ENCODE results near the gene PRSS22.

The PRSS22 gene

GRCh38 chr16:2819179-2819938 lies 38.6 kb downstream of the PRSS22 start:
- Mint-ChIP-seq H3K27ac (no peak overlapping the region), H3K4me3 (no peak overlapping the region), H3K27me3 (ENCODE audit: low read depth) (peaks cover 4% of the 10 kb centered on the region), H3K36me3 (ENCODE audit: low read depth) (no peaks in the 10 kb centered on the region), H3K9me3 (no peaks in the 10 kb centered on the region), H3K4me1 (no peaks in the 10 kb centered on the region)
- TF ChIP-seq CTCF (IDR thresholded peaks at IDR 0.05; ENCODE audit: unreplicated experiment in 3 of 3) = no peak

DNA sequence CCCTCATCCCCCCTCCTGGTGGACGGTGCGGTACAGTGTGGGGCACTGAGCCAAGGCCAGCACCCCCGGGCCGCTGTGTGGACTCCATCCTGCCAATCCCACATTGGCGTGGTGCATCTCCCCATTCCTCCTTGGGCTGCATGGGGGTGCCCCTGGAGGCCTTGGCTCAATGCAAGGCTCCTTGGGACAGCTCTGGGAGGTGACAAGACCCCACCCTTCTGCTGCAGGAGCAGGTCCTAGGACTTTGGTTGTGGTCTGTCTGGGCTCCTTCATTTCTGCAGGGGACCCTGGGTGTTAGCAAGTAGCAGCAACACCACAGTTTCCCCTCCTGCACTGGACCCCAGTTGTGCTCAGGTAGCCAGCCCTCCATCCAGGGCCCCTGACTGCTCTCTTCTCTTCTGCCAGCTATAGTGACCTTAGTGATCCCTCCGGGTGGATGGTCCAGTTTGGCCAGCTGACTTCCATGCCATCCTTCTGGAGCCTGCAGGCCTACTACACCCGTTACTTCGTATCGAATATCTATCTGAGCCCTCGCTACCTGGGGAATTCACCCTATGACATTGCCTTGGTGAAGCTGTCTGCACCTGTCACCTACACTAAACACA lies 39.6 kb downstream of the PRSS22 start:
- H3K27me3 Mint-ChIP-seq (ENCODE audit: low read depth) = peaks cover 4% of the 10 kb centered on the region

GRCh38 chr16:2817340-2818271 lies 40.4 kb downstream of the PRSS22 start:
- Mint-ChIP-seq H3K27me3 (ENCODE audit: low read depth) (peaks cover 4% of the 10 kb centered on the region), H3K4me1 (no peaks in the 10 kb centered on the region), H3K27ac (no peak overlapping the region), H3K9me3 (no peaks in the 10 kb centered on the region), H3K36me3 (ENCODE audit: low read depth) (no peaks in the 10 kb centered on the region), H3K4me3 (no peak overlapping the region)
- no peak for TF ChIP-seq CTCF (IDR thresholded peaks at IDR 0.05; ENCODE audit: unreplicated experiment in 3 of 3)

More for the DNA sequence above, 39.6 kb downstream of the PRSS22 start:
- TF ChIP-seq CTCF (IDR thresholded peaks at IDR 0.05; ENCODE audit: unreplicated experiment in 3 of 3) = no peak
- Mint-ChIP-seq H3K36me3 (ENCODE audit: low read depth) (no peaks in the 10 kb centered on the region), H3K4me1 (no peaks in the 10 kb centered on the region), H3K9me3 (no peaks in the 10 kb centered on the region), H3K4me3 (no peak overlapping the region), H3K27ac (no peak overlapping the region)

DNA sequence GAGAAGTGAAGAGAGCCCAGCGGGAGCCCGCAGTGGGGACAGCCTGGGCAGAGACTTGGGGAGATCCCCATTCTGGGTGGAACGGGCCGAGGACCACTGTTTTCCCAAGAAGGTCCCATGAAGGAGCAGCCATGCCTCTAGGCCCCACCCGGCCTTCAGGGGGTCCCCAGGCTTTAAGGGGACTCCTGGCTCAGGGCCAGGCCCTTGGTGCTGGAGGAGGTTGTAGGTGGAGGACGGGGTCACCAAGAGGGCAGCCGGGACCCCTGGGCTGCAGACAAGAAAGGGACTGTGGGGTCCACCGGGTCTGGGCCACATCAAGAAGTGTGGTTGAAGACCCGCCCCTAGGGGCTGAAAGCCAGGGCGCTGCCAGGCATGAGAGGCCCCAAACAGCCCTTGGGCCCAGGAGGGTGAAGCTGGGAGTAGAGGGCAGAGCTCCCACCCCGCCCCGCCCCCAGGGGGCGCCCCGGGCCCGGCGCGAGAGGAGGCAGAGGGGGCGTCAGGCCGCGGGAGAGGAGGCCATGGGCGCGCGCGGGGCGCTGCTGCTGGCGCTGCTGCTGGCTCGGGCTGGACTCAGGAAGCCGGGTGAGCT lies 41.1 kb downstream of the PRSS22 start, which contains the start of gene PRSS21:
TSS of gene PRSS21 (plus strand) at position 487 of the 589 bp plus-strand sequence. CDS start at position 519, 32 bp downstream.
- Mint-ChIP-seq H3K27ac (no peak within 1 kb of the TSS), H3K36me3 (ENCODE audit: low read depth) (no peaks in the 10 kb centered on the region), H3K27me3 (ENCODE audit: low read depth) (peaks cover 4% of the 10 kb centered on the region), H3K4me1 (no peaks in the 10 kb centered on the region), H3K4me3 (no peak within 1 kb of the TSS), H3K9me3 (no peaks in the 10 kb centered on the region)
- no peak for TF ChIP-seq CTCF (IDR thresholded peaks at IDR 0.05; ENCODE audit: unreplicated experiment in 3 of 3)

GRCh38 chr16:2815299-2815771 lies 42.6 kb downstream of the PRSS22 start:
- Mint-ChIP-seq H3K36me3 (ENCODE audit: low read depth) (no peaks in the 10 kb centered on the region), H3K27me3 (ENCODE audit: low read depth) (peaks cover 15% of the 10 kb centered on the region), H3K27ac (no peak overlapping the region)

More at GRCh38 chr16:2815299-2815771, 42.6 kb downstream of the PRSS22 start:
- H3K4me1 Mint-ChIP-seq = no peaks in the 10 kb centered on the region
- H3K4me3 Mint-ChIP-seq = no peak overlapping the region
- H3K9me3 Mint-ChIP-seq = peaks cover under 1% of the 10 kb centered on the region
- TF ChIP-seq CTCF (IDR thresholded peaks at IDR 0.05; ENCODE audit: unreplicated experiment in 3 of 3) = no peak

Measured in nephron (organoid).